GM12878 (cell line): ENCODE measurements around the gene CDKN1B. TPM values are rescaled to one million over a fixed set of nuclear protein-coding genes. Genes with fewer than 3 reads are reported as not detected.

Experiments used
- BACH1 ChIP-seq: fragments of 450-650 bp; IDR thresholded peaks from 2 replicates; pipeline ENCODE4 v1.6.1; 2017; ENCODE audit warnings: mild to moderate bottlenecking, borderline replicate concordance
- BRCA1 ChIP-seq: IDR thresholded peaks from 2 replicates; pipeline ENCODE4 v1.6.1; 2011; ENCODE audit warnings: low read depth, low read length, improper control_type of control experiment
- CBX5 ChIP-seq: sonication (generic); IDR thresholded peaks from 2 replicates; pipeline ENCODE4 v1.6.1; 2016; ENCODE audit warnings: low read depth, moderate library complexity, mild to moderate bottlenecking, inconsistent platforms
- CEBPB ChIP-seq, 2 experiments: fragments of 150-350 bp in 1 of 2; IDR thresholded peaks; 2 replicates each; pipeline ENCODE4 v1.6.1; 2012 to 2014; ENCODE audit warnings: low read depth in 2 of 2, low read length in 2 of 2, borderline replicate concordance in 1 of 2, inconsistent platforms in 1 of 2
- CHD1 ChIP-seq: IDR thresholded peaks from 2 replicates; pipeline ENCODE4 v1.6.1; 2012; ENCODE audit warnings: low read depth, low read length, improper control_type of control experiment
- CTCF ChIP-seq, 3 experiments: IDR thresholded peaks in 2 of 3; conservative IDR thresholded peaks in 1 of 3; 2 replicates each; pipeline ENCODE4 v1.5.1; 2011; ENCODE audit warnings: low read depth in 3 of 3, low read length in 3 of 3, mild to moderate bottlenecking in 3 of 3, control low read depth in 2 of 3, moderate library complexity in 2 of 3, inconsistent platforms in 1 of 3, mixed read lengths in 1 of 3; ENCODE audit not compliant: control insufficient read depth in 2 of 3, insufficient read depth in 1 of 3; ENCODE audit errors: extremely low read depth in 1 of 3
- EGR1 ChIP-seq, 2 experiments: IDR thresholded peaks; 1 replicate in 1 of 2; 2 replicates in 1 of 2; pipeline ENCODE4 v1.6.1; 2011 to 2012; ENCODE audit warnings: low read depth in 2 of 2, low read length in 2 of 2, borderline replicate concordance in 1 of 2, mild to moderate bottlenecking in 1 of 2, moderate library complexity in 1 of 2
- ELK1 ChIP-seq: IDR thresholded peaks from 2 replicates; pipeline ENCODE4 v1.6.1; 2012; ENCODE audit warnings: low read depth, low read length, improper control_type of control experiment
- IRF4 ChIP-seq: IDR thresholded peaks from 2 replicates; pipeline ENCODE4 v1.6.1; 2011; ENCODE audit warnings: low read depth, low read length
- KLF5 ChIP-seq: fragments of 450-650 bp; IDR thresholded peaks from 2 replicates; pipeline ENCODE4 v1.6.1; 2014; ENCODE audit warnings: mild to moderate bottlenecking; ENCODE audit not compliant: partially characterized antibody
- LARP7 ChIP-seq: fragments of 450-650 bp; IDR thresholded peaks from 2 replicates; pipeline ENCODE4 v1.6.1; 2017; ENCODE audit warnings: mild to moderate bottlenecking
- MTA2 ChIP-seq: fragments of 450-650 bp; IDR thresholded peaks from 2 replicates; pipeline ENCODE4 v1.6.1; 2016; ENCODE audit warnings: low read depth, mild to moderate bottlenecking, moderate library complexity
- MXI1 ChIP-seq: fragments of 150-350 bp; IDR thresholded peaks from 2 replicates; pipeline ENCODE4 v1.6.1; 2011; ENCODE audit warnings: low read depth, mild to moderate bottlenecking, inconsistent platforms, low read length, improper control_type of control experiment
- MYB ChIP-seq: fragments of 150-350 bp; IDR thresholded peaks from 2 replicates; pipeline ENCODE4 v1.6.1; 2014; ENCODE audit warnings: mild to moderate bottlenecking, low read depth, low read length, borderline replicate concordance
- MYC ChIP-seq: IDR thresholded peaks from 2 replicates; pipeline ENCODE4 v1.6.1; 2011; ENCODE audit warnings: mild to moderate bottlenecking, low read length, moderate library complexity, inconsistent platforms; ENCODE audit not compliant: insufficient read depth, insufficient replicate concordance, insufficient read length, severe bottlenecking
- NR2F1 ChIP-seq: fragments of 450-650 bp; conservative IDR thresholded peaks from 2 replicates; pipeline ENCODE4 v1.6.1; 2017; ENCODE audit warnings: mild to moderate bottlenecking
- PML ChIP-seq: IDR thresholded peaks from 2 replicates; pipeline ENCODE4 v1.6.1; 2012; ENCODE audit warnings: low read length, inconsistent platforms
- POLR2A ChIP-seq: IDR thresholded peaks from 2 replicates; pipeline ENCODE4 v1.6.1; 2011; ENCODE audit warnings: low read depth, mild to moderate bottlenecking, low read length
- POLR2AphosphoS2 ChIP-seq: IDR thresholded peaks from 2 replicates; pipeline ENCODE4 v1.6.1; 2011; ENCODE audit warnings: low read depth, mild to moderate bottlenecking, low read length, improper control_type of control experiment, moderate library complexity
- POU2F2 ChIP-seq: IDR thresholded peaks from 3 replicates; pipeline ENCODE4 v1.6.1; 2011; ENCODE audit warnings: low read depth, mild to moderate bottlenecking, low read length, borderline replicate concordance
- RFX5 ChIP-seq: IDR thresholded peaks from 2 replicates; pipeline ENCODE4 v1.6.1; 2011; ENCODE audit warnings: low read depth, low read length, improper control_type of control experiment
- SMAD1 ChIP-seq: fragments of 450-650 bp; IDR thresholded peaks from 2 replicates; pipeline ENCODE4 v1.6.1; 2018; ENCODE audit warnings: mild to moderate bottlenecking, low read depth; ENCODE audit not compliant: partially characterized antibody
- STAT1 ChIP-seq: fragments of 450-650 bp; conservative IDR thresholded peaks from 2 replicates; pipeline ENCODE4 v1.6.1; 2014; ENCODE audit warnings: antibody characterized with exemption, mild to moderate bottlenecking
- ZBTB4 ChIP-seq: fragments of 450-650 bp; formaldehyde crosslinking; IDR thresholded peaks from 2 replicates; pipeline ENCODE4 v1.4.0; 2022; ENCODE audit warnings: mild to moderate bottlenecking, moderate library complexity
- polyA plus RNA-seq, 11 experiments: library from polyadenylated mRNA; depleted of rRNA in 4 of 11; unstranded in 6 of 11; stranded (reverse) in 5 of 11; fragments of >200 nt; fragmentation: Nextera tagmentation in 4 of 11; fragmentation: Illumina TruSeq in 1 of 11; extraction: Ambion mirVana in 4 of 11; extraction: Trizol in 1 of 11; gene quantifications; 1 replicate in 1 of 11; 2 replicates in 10 of 11; pipeline versions ENCODE4 v1.2.1 to v1.2.3, GENCODE V29; 2011 to 2016; ENCODE audit warnings: inconsistent platforms in 2 of 11, missing spikeins in 2 of 11, low read depth in 1 of 11
- total RNA-seq, 4 experiments: library from RNA; depleted of rRNA in 3 of 4; stranded (reverse); fragments of >200 nt in 3 of 4; fragmentation: Illumina TruSeq in 1 of 4; extraction: Trizol in 1 of 4; gene quantifications; 2 replicates each; pipeline versions ENCODE4 v1.2.1 to v1.2.3, GENCODE V29; 2013 to 2021

Gene CDKN1B
- total and polyA plus RNA-seq, 10 of the 15 experiments (the other 5 are each of a cell fraction or from before 2014, with no cell fraction given) = 4.2 to 39.1 (median 23.1) TPM

- no peak for TF ChIP-seq ZBTB4
- 0 out of 2 replicates have a peak, but pooled peaks have one; percentile 12 for TF ChIP-seq IRF4
- no peak; the same call in 1 of the 2 replicates for TF ChIP-seq CHD1
- TF ChIP-seq POLR2AphosphoS2 = peak; percentile 64; the same call in 1 of the 2 replicates
- peak in 1 of 2 experiments; percentile 80; a peak in 2 of 4 replicates for TF ChIP-seq CEBPB (IDR thresholded peaks at IDR 0.05; ENCODE audit: borderline replicate concordance in 1 of 2, low read depth in 2 of 2, low read length in 2 of 2)
- TF ChIP-seq STAT1 = no peak
- TF ChIP-seq POU2F2 = peak; percentile 45; the same call in 1 of the 3 replicates
- peak in 1 of 2 experiments; percentile 84; a peak in 2 of 3 replicates for TF ChIP-seq EGR1 (IDR thresholded peaks at IDR 0.05; ENCODE audit: borderline replicate concordance in 1 of 2, low read depth in 2 of 2, low read length in 2 of 2)
- TF ChIP-seq CBX5 = no peak; the same call in none of the 2 replicates
- 0 out of 2 replicates have a peak, but pooled peaks have one; percentile 7 for TF ChIP-seq MXI1
- no peak for TF ChIP-seq MYB
- TF ChIP-seq RFX5 = 0 out of 2 replicates have a peak, but pooled peaks have one; percentile 13
- 0 out of 2 replicates have a peak, but pooled peaks have one; percentile 22 for TF ChIP-seq PML
- peak; percentile 93 for TF ChIP-seq LARP7
- peak; percentile 94 for TF ChIP-seq BACH1
- TF ChIP-seq BRCA1 = no peak
- no peak for TF ChIP-seq CTCF (IDR thresholded peaks at IDR 0.05 in 2 of 3, conservative IDR thresholded peaks at IDR 0.05 in 1 of 3; ENCODE audit: control insufficient read depth in 2 of 3, extremely low read depth in 1 of 3, insufficient read depth in 1 of 3, low read depth in 3 of 3, low read length in 3 of 3)
- peak; percentile 71 for TF ChIP-seq NR2F1
- no peak for TF ChIP-seq ELK1
- peak; percentile 40; the same call in 1 of the 2 replicates for TF ChIP-seq MTA2
- TF ChIP-seq KLF5 = peak; percentile 38
- no peak for TF ChIP-seq SMAD1
- TF ChIP-seq POLR2A = peak; percentile 76
- peak; percentile 50 for TF ChIP-seq MYC
Measured at GRCh38 chr12:12725086-12725955, 8.2 kb downstream of the CDKN1B start (continued).
